Stimulated activated CD8-positive, alpha-beta memory T cell treated with anti-CD3 and anti-CD28 coated beads, Interleukin-15, amount 100 ng/mL, for 24 hours (primary cell): ENCODE data around the gene KLHL7.

Experiments used
- DNase-seq: peaks from one replicate; pipeline ENCODE4 v3.0.0-alpha.2; 2020; ENCODE audit warnings: low read depth

Gene KLHL7, protein sequence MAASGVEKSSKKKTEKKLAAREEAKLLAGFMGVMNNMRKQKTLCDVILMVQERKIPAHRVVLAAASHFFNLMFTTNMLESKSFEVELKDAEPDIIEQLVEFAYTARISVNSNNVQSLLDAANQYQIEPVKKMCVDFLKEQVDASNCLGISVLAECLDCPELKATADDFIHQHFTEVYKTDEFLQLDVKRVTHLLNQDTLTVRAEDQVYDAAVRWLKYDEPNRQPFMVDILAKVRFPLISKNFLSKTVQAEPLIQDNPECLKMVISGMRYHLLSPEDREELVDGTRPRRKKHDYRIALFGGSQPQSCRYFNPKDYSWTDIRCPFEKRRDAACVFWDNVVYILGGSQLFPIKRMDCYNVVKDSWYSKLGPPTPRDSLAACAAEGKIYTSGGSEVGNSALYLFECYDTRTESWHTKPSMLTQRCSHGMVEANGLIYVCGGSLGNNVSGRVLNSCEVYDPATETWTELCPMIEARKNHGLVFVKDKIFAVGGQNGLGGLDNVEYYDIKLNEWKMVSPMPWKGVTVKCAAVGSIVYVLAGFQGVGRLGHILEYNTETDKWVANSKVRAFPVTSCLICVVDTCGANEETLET

DNA sequence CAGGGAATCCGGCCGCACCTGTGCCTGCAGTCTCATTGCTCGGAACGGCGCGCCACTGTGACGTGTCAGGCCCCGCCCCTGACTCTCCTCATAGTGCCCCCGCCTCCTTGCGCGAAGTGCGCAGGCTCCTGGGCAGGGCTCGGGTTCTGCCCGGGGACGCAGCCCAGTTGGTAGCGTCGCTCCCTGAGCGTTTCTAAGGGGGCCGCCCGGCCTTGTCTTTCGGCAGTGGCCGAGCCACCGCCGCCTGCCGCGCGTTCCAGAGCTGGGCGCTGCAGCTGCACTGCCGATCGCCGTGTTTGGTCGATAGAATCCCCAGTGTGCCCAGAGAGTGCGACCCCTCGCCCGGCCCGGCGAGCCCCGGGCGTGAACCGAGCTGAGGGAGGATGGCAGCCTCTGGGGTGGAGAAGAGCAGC, at the start of gene KLHL7:
Gene KLHL7, plus strand, starts transcription at position 142 of the 413 bp plus-strand sequence. Its CDS starts 242 bp downstream, at position 384.
- DNase-seq, result peak; percentile 94

- DNase-seq, result no peak
Observed at GRCh38 chr7:23058408-23059096, 47.0 kb upstream of the KLHL7 start.

DNA sequence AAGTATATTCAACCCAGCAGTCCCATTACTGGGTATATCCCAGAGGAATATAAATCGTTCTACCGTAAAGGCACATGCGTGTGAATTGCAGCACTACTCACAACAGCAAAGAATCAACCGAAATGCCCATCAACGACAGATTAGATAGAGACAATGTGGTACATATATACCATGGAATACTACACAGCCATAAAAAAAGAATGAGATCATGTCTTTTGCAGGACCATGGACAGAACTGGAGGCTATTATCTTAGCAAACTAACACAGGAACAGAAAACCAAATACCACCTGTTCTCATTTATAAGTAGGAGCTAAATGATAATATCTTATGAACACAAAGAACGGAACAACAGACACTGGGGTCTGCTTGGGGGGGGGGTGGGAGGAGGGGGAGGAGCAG, 44.3 kb upstream of the KLHL7 start:
- no peak for DNase-seq

DNA sequence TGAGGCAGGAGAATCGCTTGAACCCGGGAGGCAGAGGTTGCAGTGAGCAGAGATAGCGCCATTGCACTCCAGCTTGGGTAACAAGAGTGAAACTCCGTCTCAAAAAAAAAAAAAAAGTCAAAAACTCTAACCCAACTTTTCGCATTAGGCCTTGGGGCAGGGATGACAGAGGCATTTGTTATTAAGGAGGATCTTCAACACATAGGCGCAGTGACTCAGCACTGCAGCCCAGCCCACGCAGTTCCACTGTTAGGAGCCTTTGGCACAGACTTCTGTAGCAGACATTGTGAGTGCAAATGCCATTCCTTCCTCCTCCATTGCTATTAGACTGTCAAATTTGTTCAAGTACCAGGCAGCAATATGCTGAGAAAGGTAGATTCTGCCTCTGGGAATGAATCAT, 43.1 kb upstream of the KLHL7 start:
- no peak for DNase-seq

DNA sequence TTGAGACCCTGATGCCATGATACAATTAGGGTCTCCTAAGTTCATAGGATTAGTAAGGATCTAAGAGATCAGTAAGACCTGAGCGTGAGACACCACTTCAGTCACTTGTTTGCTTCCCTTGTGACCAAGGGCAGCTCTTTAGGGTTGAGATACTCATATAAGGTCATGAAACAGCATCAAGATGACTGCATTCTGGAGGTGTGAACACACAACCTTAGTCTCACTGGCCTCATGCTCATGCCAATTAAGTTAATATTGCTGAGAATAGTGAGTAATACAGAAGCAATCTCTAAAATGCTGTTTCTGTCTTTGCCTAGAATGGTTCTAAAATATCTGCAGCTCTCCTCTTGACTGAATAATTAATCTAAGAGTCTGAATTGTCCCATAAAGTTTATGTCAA, 39.6 kb upstream of the KLHL7 start:
- no peak for DNase-seq

- DNase-seq, result no peak
Observed at GRCh38 chr7:23067271-23067670, 38.3 kb upstream of the KLHL7 start.

- DNase-seq, result no peak
Observed at GRCh38 chr7:23072048-23072447, 33.5 kb upstream of the KLHL7 start.

DNA sequence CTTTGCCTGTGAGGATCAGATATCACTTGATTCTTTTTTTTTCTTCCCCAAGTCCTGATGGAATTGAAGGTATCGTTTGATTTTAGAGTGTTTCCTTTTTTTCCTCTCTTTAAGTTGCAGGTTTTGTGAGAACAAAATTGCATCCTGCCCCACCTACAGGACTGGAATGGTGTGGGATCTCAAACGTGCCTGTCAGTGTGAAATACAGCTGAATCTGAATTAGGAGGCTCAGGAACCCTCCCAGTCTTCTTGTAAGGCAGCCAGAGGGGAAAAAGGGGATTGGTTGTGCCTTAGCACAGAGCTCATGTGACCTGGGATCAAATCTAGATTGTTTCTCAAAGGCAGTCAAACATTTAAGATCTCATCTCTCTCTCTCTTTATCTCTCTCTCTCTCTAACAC, 32.7 kb upstream of the KLHL7 start:
- DNase-seq, result no peak

DNA sequence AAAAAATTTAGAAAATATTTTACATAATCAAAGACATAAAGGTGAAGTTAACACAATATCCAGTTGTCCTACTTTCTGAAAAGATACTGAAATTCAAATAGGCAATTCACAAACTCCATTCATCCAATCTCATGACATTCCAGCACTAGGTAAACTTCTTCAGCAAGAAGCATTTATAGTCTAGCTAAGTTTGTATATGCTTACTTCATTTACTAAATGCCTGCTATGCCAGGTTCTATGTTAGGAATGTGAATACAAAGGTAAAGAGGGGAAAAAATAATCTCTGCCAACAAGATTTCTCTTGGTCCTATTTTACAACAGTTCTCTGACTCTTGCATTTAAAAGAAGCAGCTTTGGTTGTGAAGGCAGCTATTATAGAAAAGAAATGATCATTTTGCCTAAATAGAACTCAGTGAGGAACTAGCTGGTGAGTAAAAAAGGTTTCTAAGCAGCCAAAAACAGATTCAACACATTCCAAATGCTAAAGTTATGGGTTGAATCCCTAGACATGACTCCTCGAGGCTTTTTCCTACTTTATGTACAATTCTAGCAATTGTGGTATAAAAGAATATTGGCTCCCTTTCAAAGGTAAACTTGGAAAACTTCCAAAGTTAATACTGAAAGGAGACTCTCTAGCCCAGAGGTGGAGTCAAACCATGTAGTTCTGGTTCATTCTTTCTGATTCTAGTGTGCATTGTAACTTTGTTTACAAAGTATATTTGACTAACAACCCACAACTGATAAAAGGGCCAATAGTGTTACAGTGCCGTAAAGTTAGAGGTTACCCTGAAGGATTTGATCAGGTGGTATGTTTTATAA, 30.9 kb upstream of the KLHL7 start:
- no peak for DNase-seq

- DNase-seq, result no peak
Observed at GRCh38 chr7:23075571-23075970, 30.0 kb upstream of the KLHL7 start.

DNA sequence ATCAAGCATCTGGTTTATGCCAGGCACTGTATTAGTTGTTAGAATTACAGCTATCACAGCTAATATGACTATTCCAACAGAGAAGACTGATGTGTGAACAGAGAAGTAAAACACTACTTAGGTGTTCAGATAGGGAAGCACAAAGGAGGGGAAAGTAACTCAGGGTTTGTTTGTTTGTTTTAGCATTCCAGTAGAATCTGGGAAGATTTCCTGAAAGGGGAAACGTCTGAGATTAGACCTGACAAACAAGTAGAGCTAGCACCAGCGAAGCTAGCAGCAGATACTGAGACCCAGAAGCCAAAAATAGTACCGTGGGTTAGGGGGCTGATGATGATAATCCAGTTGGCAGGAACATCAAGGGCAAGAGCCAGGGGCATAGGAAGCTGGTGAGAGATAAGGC, 28.8 kb upstream of the KLHL7 start:
- no peak for DNase-seq

- no peak for DNase-seq
Observed at GRCh38 chr7:23093111-23093510, 12.5 kb upstream of the KLHL7 start.

DNA sequence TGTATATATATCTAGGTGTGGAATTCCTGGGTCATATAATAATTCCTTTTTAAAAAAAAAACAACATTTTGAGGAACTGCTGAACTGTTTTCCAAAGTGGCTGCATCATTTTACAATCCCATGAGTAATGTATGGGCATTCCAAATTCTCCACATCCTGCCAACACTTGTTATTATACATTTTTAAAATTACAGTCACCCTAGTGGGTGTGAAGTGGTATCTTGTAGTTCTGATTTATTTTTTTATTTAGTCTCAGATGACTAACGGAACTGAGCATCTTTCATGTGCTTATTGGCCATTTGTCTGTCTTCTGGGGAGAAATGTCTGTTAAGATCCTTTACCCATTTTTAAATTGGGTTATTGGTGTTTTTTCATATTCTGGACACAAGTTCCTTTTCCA, 12.0 kb upstream of the KLHL7 start:
- DNase-seq, result no peak

GRCh38 chr7:23096518-23097290, 8.9 kb upstream of the KLHL7 start:
- DNase-seq, result no peak

- DNase-seq, result no peak
Observed at GRCh38 chr7:23098029-23098428, 7.6 kb upstream of the KLHL7 start.

DNA sequence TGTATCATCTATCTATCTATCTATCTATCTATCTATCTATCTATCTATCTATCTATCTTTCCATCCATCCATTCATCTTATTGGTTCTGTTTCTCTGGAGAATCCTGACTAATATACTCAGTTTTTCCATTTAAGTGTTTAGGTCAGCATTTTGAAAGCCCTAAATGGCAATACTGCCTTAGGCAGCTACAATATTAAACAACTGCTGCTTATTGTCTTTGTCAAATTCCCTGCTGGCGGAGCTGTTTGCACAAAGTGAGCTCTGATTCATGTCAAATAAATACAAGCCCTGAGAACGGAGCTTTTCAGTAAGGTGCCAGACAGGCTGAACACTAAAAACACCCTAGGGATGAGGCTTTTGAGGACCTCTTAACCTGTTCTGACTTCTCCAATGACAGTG, 7.1 kb upstream of the KLHL7 start:
- no peak for DNase-seq

DNA sequence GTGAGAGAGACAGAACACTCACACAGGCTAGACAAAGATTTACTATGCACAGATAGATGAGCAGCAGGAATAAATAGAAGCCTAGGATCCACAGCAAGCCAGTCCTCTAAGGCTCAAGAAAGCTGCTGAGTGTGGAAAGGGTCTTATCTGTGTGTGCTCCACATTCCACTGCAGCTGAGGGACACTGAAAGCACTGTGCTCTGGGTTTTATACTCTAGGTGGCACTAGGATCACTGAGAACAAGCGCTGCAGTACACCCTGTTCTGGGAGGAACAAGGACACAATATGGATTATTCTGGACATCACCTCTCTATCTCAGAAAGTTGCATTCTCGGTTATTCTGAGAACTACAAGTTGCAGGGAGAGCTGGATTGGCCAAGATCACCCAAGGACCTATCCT, 4.9 kb upstream of the KLHL7 start:
- DNase-seq, result no peak

DNA sequence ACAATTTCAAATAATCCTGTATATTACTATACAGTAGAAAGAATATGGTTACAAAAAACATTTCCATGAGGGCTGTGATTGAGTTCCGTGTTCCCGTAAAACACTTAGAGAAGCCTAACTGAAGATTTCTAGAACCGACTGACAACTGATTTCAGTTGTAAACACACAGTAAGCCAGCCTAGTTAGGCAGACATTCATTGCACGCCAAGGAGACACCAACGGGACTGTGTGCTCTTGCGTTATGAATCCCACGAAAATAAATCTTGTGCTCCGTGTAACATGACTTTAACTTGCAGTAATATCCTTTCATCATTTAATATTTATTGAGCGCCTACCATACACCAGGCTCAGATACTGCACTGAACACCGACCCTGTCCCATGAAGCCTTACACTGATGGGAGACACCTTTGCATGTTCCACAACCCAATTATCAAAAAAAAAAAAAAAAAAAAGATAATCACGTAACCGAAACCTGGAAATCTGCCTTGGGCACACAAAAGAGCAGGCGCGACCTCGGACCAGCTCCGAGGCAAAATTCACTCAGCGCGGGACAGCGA, 420 bp upstream of the KLHL7 start:
- no peak for DNase-seq

DNA sequence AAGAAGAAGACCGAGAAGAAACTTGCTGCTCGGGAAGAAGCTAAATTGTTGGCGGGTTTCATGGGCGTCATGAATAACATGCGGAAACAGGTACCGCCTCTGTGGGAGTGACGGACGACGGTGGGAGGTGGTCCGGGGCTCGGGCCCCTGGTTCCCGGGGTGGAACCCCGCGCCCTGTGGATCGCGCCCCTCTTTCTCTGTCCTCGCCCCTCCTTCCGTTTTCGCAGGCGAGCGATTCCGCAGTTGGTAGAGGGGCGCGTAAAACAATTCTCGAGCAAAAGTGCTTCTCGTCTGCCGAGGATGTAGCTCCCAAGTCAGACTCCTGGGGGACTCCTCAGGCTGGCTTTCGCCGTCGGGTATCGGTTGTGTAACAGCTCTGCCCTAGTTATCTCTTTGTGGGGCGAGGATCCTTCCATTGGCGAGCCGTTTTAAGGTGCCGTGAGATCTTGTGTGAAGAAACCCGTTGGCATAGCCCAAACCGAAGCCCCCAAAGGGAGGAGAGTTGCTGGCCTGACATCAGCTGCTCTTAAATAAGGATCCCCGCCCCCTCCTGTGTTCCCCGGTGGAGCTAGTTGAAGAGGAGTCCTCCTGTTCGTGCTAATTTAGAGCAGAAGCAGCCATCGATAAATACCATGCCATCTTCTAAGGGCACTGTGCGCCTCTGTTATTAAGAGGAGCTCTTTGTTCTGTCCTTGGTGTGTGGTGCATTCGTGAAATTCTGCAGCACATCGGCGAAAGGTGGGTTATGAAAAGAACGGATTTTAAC, 655 bp downstream of the KLHL7 start:
- DNase-seq, result peak; percentile 11
